ENCODE measurements around the gene DPYSL4.

DPYSL4 gene

GRCh38 chr10:132144086-132144485 lies 42.7 kb upstream of the DPYSL4 start:
- no peaks in the 10 kb centered on the region for H3K27me3 ChIP-seq (ENCODE audit: insufficient read depth, low read length)
- no peaks in the 10 kb centered on the region for H3K9me3 ChIP-seq (ENCODE audit: insufficient read depth, low read depth, low read length)
- no peak overlapping the region for H3K27ac ChIP-seq (ENCODE audit: low read length)
- no peak overlapping the region for H3K4me3 ChIP-seq (ENCODE audit: low read length)
- H3K9ac ChIP-seq (ENCODE audit: low read depth, low read length) = no peak overlapping the region
- no peaks in the 10 kb centered on the region for H3K36me3 ChIP-seq (ENCODE audit: insufficient read depth, low read depth, low read length)
- H3K4me1 ChIP-seq (ENCODE audit: insufficient read depth, low read length) = no peaks in the 10 kb centered on the region; the same call in 1 of the 2 replicates

DNA sequence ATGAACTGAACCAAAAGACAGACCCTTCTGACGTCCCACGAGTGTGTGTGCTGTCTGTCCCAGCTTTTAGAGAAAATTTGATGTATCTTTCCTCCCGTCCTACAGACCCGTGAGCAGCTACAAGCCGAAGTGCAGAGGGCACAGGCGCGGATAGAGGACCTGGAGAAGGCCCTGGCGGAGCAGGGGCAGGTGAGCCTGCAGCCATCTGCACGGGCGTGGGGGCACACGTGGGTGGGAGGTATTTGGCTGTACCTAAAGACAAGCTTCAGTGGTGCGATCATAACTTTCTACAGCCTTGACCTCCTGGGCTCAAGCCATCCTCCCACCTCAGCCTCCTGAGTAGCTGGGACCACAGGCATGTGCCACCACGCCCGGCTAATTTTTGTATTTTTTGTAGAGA lies 41.7 kb upstream of the DPYSL4 start:
- no peak overlapping the region for H3K27ac ChIP-seq (ENCODE audit: low read length)
- H3K9ac ChIP-seq (ENCODE audit: low read depth, low read length) = no peak overlapping the region
- no peak overlapping the region for H3K4me3 ChIP-seq (ENCODE audit: low read length)
- no peaks in the 10 kb centered on the region for H3K27me3 ChIP-seq (ENCODE audit: insufficient read depth, low read length)
- no peaks in the 10 kb centered on the region; the same call in 1 of the 2 replicates for H3K4me1 ChIP-seq (ENCODE audit: insufficient read depth, low read length)
- no peaks in the 10 kb centered on the region for H3K36me3 ChIP-seq (ENCODE audit: insufficient read depth, low read depth, low read length)
- no peaks in the 10 kb centered on the region for H3K9me3 ChIP-seq (ENCODE audit: insufficient read depth, low read depth, low read length)

GRCh38 chr10:132145521-132146185 lies 41.1 kb upstream of the DPYSL4 start:
- Histone ChIP-seq H3K4me3 (ENCODE audit: low read length) (no peak overlapping the region), H3K9me3 (ENCODE audit: insufficient read depth, low read depth, low read length) (no peaks in the 10 kb centered on the region), H3K9ac (ENCODE audit: low read depth, low read length) (no peak overlapping the region), H3K36me3 (ENCODE audit: insufficient read depth, low read depth, low read length) (no peaks in the 10 kb centered on the region), H3K27me3 (ENCODE audit: insufficient read depth, low read length) (no peaks in the 10 kb centered on the region), H3K4me1 (ENCODE audit: insufficient read depth, low read length) (no peaks in the 10 kb centered on the region; the same call in 1 of the 2 replicates), H3K27ac (ENCODE audit: low read length) (no peak overlapping the region)

- no peaks in the 10 kb centered on the region for H3K36me3 ChIP-seq (ENCODE audit: insufficient read depth, low read depth, low read length)
- no peaks in the 10 kb centered on the region; the same call in 1 of the 2 replicates for H3K4me1 ChIP-seq (ENCODE audit: insufficient read depth, low read length)
- H3K27me3 ChIP-seq (ENCODE audit: insufficient read depth, low read length) = no peaks in the 10 kb centered on the region
- no peak overlapping the region for H3K9ac ChIP-seq (ENCODE audit: low read depth, low read length)
- no peaks in the 10 kb centered on the region for H3K9me3 ChIP-seq (ENCODE audit: insufficient read depth, low read depth, low read length)
- no peak overlapping the region for H3K4me3 ChIP-seq (ENCODE audit: low read length)
- no peak overlapping the region for H3K27ac ChIP-seq (ENCODE audit: low read length)
These were observed 40.5 kb upstream of the DPYSL4 start for GRCh38 chr10:132146271-132146671.

DNA sequence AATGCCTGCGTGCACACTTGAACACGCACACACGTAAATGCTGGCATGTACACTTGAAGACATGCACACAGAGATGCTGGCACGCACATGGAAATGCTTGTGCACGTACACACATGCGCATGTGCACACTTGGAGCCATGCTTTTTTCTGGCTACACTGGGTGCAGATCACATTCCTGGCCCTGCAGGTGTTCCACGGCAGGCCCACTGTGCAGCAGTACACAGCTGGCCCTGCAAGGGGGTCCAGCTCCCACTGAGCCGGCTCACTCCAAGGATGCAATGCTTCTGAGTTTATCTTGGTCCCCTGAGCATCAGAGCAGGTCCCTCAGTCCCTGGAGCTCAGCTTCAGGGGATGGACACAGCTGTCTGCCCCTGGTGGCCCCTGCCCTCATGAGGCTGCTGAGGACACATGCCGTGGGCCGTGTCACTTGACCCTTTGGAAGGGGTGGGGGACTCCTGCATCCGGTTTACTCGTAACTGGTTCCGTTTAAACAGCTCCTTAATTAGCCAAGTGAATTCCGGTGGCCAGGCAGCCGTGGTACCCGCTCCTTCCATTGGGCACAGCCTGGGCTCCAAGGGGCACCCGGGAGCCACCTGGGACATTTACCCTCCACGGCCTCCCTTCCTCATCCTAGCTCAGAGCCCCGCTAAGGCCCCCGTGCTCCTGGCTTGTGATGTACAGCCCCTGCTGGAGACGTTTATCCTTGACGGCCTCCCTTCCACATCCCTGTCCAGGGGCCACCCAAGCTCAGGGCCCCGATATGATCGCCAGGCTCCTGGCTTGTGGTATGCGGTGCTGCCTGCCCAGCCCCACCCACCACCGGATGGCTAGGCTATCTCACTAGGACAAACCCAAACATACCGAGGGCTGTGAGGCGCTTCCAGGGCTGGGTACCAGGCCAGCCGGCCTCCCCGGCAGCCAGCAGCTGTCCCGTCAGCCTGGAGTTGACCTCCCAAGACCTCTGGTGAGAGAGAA lies 39.5 kb upstream of the DPYSL4 start:
- Histone ChIP-seq H3K36me3 (ENCODE audit: insufficient read depth, low read depth, low read length) (no peaks in the 10 kb centered on the region), H3K9ac (ENCODE audit: low read depth, low read length) (no peak overlapping the region), H3K27ac (ENCODE audit: low read length) (no peak overlapping the region), H3K4me3 (ENCODE audit: low read length) (no peak overlapping the region), H3K4me1 (ENCODE audit: insufficient read depth, low read length) (no peaks in the 10 kb centered on the region; the same call in 1 of the 2 replicates), H3K27me3 (ENCODE audit: insufficient read depth, low read length) (no peaks in the 10 kb centered on the region), H3K9me3 (ENCODE audit: insufficient read depth, low read depth, low read length) (no peaks in the 10 kb centered on the region)

DNA sequence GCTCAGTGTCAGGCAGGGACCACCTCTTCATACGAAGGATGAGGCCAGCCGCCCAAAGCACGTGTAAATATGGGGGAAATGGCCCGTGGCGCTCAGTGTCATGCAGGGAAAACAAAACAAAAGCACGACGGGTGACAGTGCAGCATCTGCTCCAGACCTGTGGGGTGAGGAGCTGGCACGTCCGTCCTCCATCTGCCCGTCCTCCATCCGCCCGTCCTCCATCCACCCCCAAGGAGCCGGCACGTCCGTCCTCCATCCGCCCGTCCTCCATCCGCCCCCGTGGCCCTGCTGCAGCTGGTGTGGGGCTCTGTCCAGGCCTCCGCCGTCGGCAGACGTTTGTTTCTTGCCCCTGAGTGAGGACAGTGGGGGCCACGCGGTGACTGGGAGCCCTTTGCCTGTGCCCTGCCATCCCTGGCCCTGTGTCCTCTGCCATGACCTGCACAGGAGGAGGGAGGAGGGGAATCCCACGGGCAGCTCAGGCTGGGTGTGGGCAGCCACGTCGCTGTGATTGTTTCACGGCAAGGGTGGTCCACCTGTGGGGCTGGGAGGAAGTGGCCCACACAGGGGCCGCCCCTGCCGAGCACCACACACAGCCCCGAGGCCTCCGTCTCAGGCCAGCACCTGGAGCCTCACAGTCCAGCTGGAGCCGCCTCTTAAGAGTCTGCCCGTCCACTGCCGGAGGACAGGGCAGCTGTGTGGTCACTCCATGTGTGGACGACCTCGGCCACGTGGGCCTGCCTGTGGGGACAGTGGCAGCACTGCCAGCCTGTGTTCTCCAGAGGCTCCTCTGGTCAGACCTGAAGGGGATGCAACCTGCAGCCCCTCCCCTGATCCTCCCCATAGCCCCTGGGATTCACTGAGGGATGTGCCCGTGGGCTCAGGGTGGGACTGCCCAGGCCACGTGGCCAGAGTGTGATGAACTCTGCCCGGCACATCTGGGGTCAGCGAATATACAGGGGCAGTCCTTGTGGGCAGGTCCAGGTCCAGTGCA lies 38.2 kb upstream of the DPYSL4 start:
- Histone ChIP-seq H3K4me1 (ENCODE audit: insufficient read depth, low read length) (no peaks in the 10 kb centered on the region; the same call in 1 of the 2 replicates), H3K4me3 (ENCODE audit: low read length) (no peak overlapping the region), H3K9me3 (ENCODE audit: insufficient read depth, low read depth, low read length) (no peaks in the 10 kb centered on the region), H3K27me3 (ENCODE audit: insufficient read depth, low read length) (no peaks in the 10 kb centered on the region), H3K9ac (ENCODE audit: low read depth, low read length) (no peak overlapping the region), H3K36me3 (ENCODE audit: insufficient read depth, low read depth, low read length) (no peaks in the 10 kb centered on the region), H3K27ac (ENCODE audit: low read length) (no peak overlapping the region)

- Histone ChIP-seq H3K4me3 (ENCODE audit: low read length) (no peak overlapping the region), H3K36me3 (ENCODE audit: insufficient read depth, low read depth, low read length) (no peaks in the 10 kb centered on the region), H3K27me3 (ENCODE audit: insufficient read depth, low read length) (no peaks in the 10 kb centered on the region), H3K27ac (ENCODE audit: low read length) (no peak overlapping the region), H3K4me1 (ENCODE audit: insufficient read depth, low read length) (no peaks in the 10 kb centered on the region), H3K9me3 (ENCODE audit: insufficient read depth, low read depth, low read length) (no peaks in the 10 kb centered on the region), H3K9ac (ENCODE audit: low read depth, low read length) (no peak overlapping the region)
These were observed 37.5 kb upstream of the DPYSL4 start for GRCh38 chr10:132149271-132149670.

DNA sequence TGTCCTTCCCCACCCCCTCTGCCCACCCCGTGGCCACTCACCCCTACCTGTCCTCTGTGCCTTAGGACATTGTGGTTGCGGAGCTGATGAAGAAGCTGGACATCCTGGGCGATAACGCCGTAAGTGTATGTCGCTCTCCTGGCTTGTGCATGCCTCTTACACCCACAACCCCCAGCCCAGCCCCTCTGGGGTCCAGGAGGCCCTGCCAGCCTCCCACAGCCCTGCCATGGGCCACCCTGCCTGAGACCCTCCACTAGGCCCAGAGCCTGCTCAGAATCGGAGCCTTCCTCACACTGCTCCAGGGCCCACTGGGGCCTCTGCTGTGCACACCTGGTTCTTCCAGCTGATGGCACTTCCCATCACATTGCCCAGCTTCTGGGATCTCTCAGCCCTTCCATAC lies 36.8 kb upstream of the DPYSL4 start:
- no peaks in the 10 kb centered on the region for H3K4me1 ChIP-seq (ENCODE audit: insufficient read depth, low read length)
- no peak overlapping the region for H3K27ac ChIP-seq (ENCODE audit: low read length)
- no peaks in the 10 kb centered on the region for H3K36me3 ChIP-seq (ENCODE audit: insufficient read depth, low read depth, low read length)
- no peak overlapping the region for H3K9ac ChIP-seq (ENCODE audit: low read depth, low read length)
- H3K27me3 ChIP-seq (ENCODE audit: insufficient read depth, low read length) = no peaks in the 10 kb centered on the region
- H3K9me3 ChIP-seq (ENCODE audit: insufficient read depth, low read depth, low read length) = 0 out of 2 replicates have a peak, but pooled peaks cover 3% of the 10 kb centered on the region
- H3K4me3 ChIP-seq (ENCODE audit: low read length) = no peak overlapping the region

DNA sequence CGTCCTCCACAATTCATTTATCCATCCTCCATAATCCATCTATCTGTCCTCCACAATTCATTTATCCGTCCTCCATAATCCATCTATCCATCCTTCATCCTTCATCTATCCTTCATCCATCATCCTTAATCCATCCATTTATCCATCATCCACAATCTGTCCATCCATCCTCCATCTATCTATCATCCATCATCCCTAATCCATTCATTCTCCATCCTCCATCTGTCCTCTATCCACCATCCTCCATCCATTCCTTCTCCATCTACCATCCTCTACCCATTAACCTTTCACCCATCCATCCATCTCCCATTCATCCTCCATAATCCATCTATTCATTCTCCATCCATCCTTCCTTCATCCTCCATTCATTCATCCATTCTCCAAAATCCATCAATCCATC lies 36.0 kb upstream of the DPYSL4 start:
- no peak overlapping the region for H3K9ac ChIP-seq (ENCODE audit: low read depth, low read length)
- no peaks in the 10 kb centered on the region for H3K4me1 ChIP-seq (ENCODE audit: insufficient read depth, low read length)
- no peaks in the 10 kb centered on the region for H3K27me3 ChIP-seq (ENCODE audit: insufficient read depth, low read length)
- no peak overlapping the region for H3K4me3 ChIP-seq (ENCODE audit: low read length)
- 0 out of 2 replicates have a peak, but pooled peaks cover 3% of the 10 kb centered on the region for H3K9me3 ChIP-seq (ENCODE audit: insufficient read depth, low read depth, low read length)
- no peaks in the 10 kb centered on the region for H3K36me3 ChIP-seq (ENCODE audit: insufficient read depth, low read depth, low read length)
- no peak overlapping the region for H3K27ac ChIP-seq (ENCODE audit: low read length)

GRCh38 chr10:132151286-132151950 lies 35.3 kb upstream of the DPYSL4 start:
- H3K9me3 ChIP-seq (ENCODE audit: insufficient read depth, low read depth, low read length) = 0 out of 2 replicates have a peak, but pooled peaks cover 3% of the 10 kb centered on the region
- no peaks in the 10 kb centered on the region for H3K27me3 ChIP-seq (ENCODE audit: insufficient read depth, low read length)
- no peaks in the 10 kb centered on the region for H3K36me3 ChIP-seq (ENCODE audit: insufficient read depth, low read depth, low read length)
- H3K9ac ChIP-seq (ENCODE audit: low read depth, low read length) = no peak overlapping the region
- no peak overlapping the region for H3K27ac ChIP-seq (ENCODE audit: low read length)
- H3K4me3 ChIP-seq (ENCODE audit: low read length) = no peak overlapping the region
- H3K4me1 ChIP-seq (ENCODE audit: insufficient read depth, low read length) = no peaks in the 10 kb centered on the region
